Naive thymus-derived CD4-positive, alpha-beta T cell (primary cell): ENCODE measurements around the gene LRP2. TPM values are rescaled to one million over a fixed set of nuclear protein-coding genes. Genes with fewer than 3 reads are reported as not detected.
A peak's percentile ranks its signal among the peaks of the same experiment; 100 is the strongest.
"Not testable (repeated sequence)": the region's sequence is repeated elsewhere in the genome, so short reads cannot be mapped to it uniquely, and the experiment has no call there.

Experiments used
- ATAC-seq: fragments of 150-1000 bp; cut with Tn5 transposase; 2 replicates; pipeline ENCODE4 v1.10.0; 2021; ENCODE audit warnings: mild to moderate bottlenecking, moderate library complexity
- CTCF ChIA-PET: fragments of 350-600 bp; sonication (Branson Sonifier 250); formaldehyde crosslinking; loops from one replicate; lab custom pipeline; 2021; ENCODE audit warnings: antibody characterized with exemption; lab: Charles Lee
- POLR2A ChIA-PET: fragments of 350-600 bp; sonication (Branson Sonifier 250); formaldehyde crosslinking; loops from one replicate; lab custom pipeline; 2021; ENCODE audit warnings: antibody characterized with exemption, inconsistent platforms; lab: Charles Lee
- DNase-seq, 9 donors: peaks; one replicate each; pipeline versions ENCODE4 v3.0.0 to v3.0.0-alpha.2; 2020 to 2022; ENCODE audit warnings: mixed read lengths in 1 of 9
- H3K27ac ChIP-seq: one replicate; pipeline ENCODE4 v1.7.0; 2013; ENCODE audit warnings: mild to moderate bottlenecking, low read depth, low read length, moderate library complexity
- H3K27me3 ChIP-seq, 2 donors: one replicate each; pipeline ENCODE4 v1.7.0; 2013; ENCODE audit warnings: low read length in 2 of 2, mild to moderate bottlenecking in 2 of 2, moderate library complexity in 2 of 2; ENCODE audit not compliant: control insufficient read depth in 2 of 2, insufficient read depth in 2 of 2
- H3K36me3 ChIP-seq, 3 experiments: 1 replicate in 2 of 3; 2 replicates in 1 of 3; pipeline ENCODE4 v1.7.0; 2013; ENCODE audit warnings: low read length in 3 of 3, mild to moderate bottlenecking in 3 of 3, moderate library complexity in 1 of 3; ENCODE audit not compliant: insufficient read depth in 3 of 3, control insufficient read depth in 2 of 3
- H3K4me1 ChIP-seq, 2 donors: one replicate each; pipeline ENCODE4 v1.7.0; 2013; ENCODE audit warnings: low read length in 2 of 2, mild to moderate bottlenecking in 2 of 2, moderate library complexity in 1 of 2; ENCODE audit not compliant: control insufficient read depth in 2 of 2, insufficient read depth in 2 of 2
- H3K4me3 ChIP-seq: 2 replicates; pipeline ENCODE4 v1.7.0; 2013; ENCODE audit warnings: mild to moderate bottlenecking, low read length
- H3K9me3 ChIP-seq, 3 experiments: 1 replicate in 2 of 3; 2 replicates in 1 of 3; pipeline ENCODE4 v1.7.0; 2013; ENCODE audit warnings: low read length in 3 of 3; ENCODE audit not compliant: control insufficient read depth in 2 of 3
- H3K27ac Mint-ChIP-seq, 9 donors: one replicate each; pipeline ENCODE4 v1.8.0; 2020 to 2022; ENCODE audit warnings: mixed read lengths in 9 of 9, mild to moderate bottlenecking in 8 of 9, moderate library complexity in 5 of 9, inconsistent platforms in 2 of 9
- H3K27me3 Mint-ChIP-seq, 5 donors: one replicate each; pipeline ENCODE4 v1.8.0; 2021 to 2022; ENCODE audit warnings: mixed read lengths in 5 of 5, mild to moderate bottlenecking in 1 of 5
- H3K36me3 Mint-ChIP-seq, 5 donors: one replicate each; pipeline ENCODE4 v1.8.0; 2020 to 2022; ENCODE audit warnings: mixed read lengths in 5 of 5, mild to moderate bottlenecking in 3 of 5, inconsistent platforms in 1 of 5
- H3K4me1 Mint-ChIP-seq, 7 donors: one replicate each; pipeline ENCODE4 v1.8.0; 2020 to 2022; ENCODE audit warnings: mixed read lengths in 7 of 7, mild to moderate bottlenecking in 3 of 7, inconsistent platforms in 1 of 7
- H3K4me3 Mint-ChIP-seq, 10 donors: one replicate each; pipeline ENCODE4 v1.8.0; 2020 to 2022; ENCODE audit warnings: mild to moderate bottlenecking in 10 of 10, mixed read lengths in 10 of 10, moderate library complexity in 6 of 10, inconsistent platforms in 2 of 10
- H3K9me3 Mint-ChIP-seq, 11 donors: one replicate each; pipeline ENCODE4 v1.8.0; 2020 to 2022; ENCODE audit warnings: mixed read lengths in 11 of 11, mild to moderate bottlenecking in 4 of 11, inconsistent platforms in 1 of 11, moderate library complexity in 1 of 11
- intact Hi-C, 2 donors: fragments of 100-400 bp; cut with micrococcal nuclease; formaldehyde crosslinking; loops; one replicate each; pipeline ENCODE4 v1.15.1; 2023
- polyA plus RNA-seq, 2 donors: library from polyadenylated mRNA; unstranded; fragments of 300-500 nt; fragmentation: Illumina TruSeq; gene quantifications; one replicate each; pipeline ENCODE4 v1.2.3, GENCODE V29; 2021
- total RNA-seq, 6 experiments: library from RNA in 5 of 6; stranded (reverse) in 5 of 6; gene quantifications; 1 replicate in 5 of 6; 2 replicates in 1 of 6; pipeline ENCODE4 v1.2.3 and lab custom pipeline; 2021 to 2026

The LRP2 gene
- total RNA-seq (under 1 TPM in 1 of 5 experiments, not detected in 4; 0.15 TPM), polyA plus RNA-seq (not detected), total RNA-seq (lab: John Stamatoyannopoulos, UW) (not detected)

DNA sequence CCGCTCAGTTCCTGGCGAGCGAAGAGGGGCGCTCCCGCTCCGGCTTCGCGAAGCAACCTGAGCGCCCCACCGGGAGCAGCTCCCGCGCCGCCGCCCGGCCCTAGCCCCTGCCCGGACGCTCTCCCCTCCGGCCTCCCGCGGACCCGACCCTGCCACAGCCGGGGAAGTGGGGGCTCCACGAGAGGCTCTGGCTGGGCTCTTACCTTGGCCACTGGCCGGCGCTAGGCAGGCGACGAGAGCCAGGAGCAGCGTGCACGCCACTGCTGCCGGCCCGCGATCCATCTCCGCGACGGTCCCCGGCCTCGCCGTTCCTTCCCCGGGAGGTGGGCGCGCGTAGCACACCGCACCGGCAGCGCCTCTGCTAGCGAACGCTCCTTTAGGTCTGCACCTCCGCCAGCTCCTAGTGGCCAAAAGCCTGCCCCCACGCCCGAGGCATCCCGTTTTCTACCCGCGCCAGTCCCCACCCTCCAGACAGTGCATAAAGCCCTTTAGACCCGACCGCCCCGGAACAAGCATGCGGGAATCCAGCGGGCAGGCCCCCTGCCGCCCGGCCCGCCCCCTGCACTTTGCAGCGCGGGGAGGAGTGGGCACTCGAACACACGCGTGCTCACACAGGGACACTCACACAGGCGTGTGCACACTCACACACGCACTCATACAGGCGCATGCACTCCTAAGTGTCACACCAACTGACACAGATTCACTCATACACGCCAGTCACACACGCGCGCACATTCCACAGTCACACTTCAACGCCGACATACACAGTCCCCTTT lies at the start of gene LRP2:
Gene LRP2, minus strand, starts transcription at position 417 of the 776 bp plus-strand sequence. Its CDS starts 135 bp downstream, at position 282.
- peak within 1 kb of the TSS; percentile 87 to 98 (median 94) for H3K4me3 Mint-ChIP-seq
- H3K27ac Mint-ChIP-seq, result peak within 1 kb of the TSS in 4 of 9 donors; percentile 5 to 54 (median 30)
- Histone ChIP-seq H3K27ac (no peak within 1 kb of the TSS), H3K36me3 (no peaks in the 10 kb centered on the region), H3K27me3 (peaks cover 4 to 15% of the 10 kb centered on the region in 2 donors), H3K4me1 (peaks cover 11 to 18% of the 10 kb centered on the region in 2 donors), H3K9me3 (no peaks in the 10 kb centered on the region), H3K4me3 (peak within 1 kb of the TSS; percentile 89)
- intact Hi-C loops, result loop anchor here (2.0 to 10.0 kb wide), 9 partner anchors 100 to 1118 kb away; partner anchors contain the start of genes METTL5 (in 2 of the 2), UBR3 (in 2 of the 2), BBS5 (in 1 of the 2) and CERS6 (in 1 of the 2)
- H3K36me3 Mint-ChIP-seq, result peaks cover 0 to 3% (median 0%) of the 10 kb centered on the region in 5 donors
- H3K27me3 Mint-ChIP-seq, result peaks cover 43 to 65% (median 53%) of the 10 kb centered on the region in 5 donors
- H3K9me3 Mint-ChIP-seq, result peaks cover 0 to 4% (median 0%) of the 10 kb centered on the region in 11 donors
- ChIA-PET CTCF (no interaction called here), POLR2A (no interaction called here)
- peak in 8 of 9 donors; percentile 9 to 43 (median 27) for DNase-seq
- peaks cover 17 to 37% (median 29%) of the 10 kb centered on the region in 7 donors for H3K4me1 Mint-ChIP-seq
- peak; percentile 35 for ATAC-seq

GRCh38 chr2:169406891-169407290 lies 44.6 kb upstream of the LRP2 start:
- DNase-seq (no peak), ATAC-seq (no peak)
- ChIA-PET POLR2A (no interaction called here), CTCF (no interaction called here)
- H3K9me3 ChIP-seq, result no peaks in the 10 kb centered on the region
- H3K9me3 Mint-ChIP-seq, result peaks cover 0 to 5% (median 1%) of the 10 kb centered on the region in 11 donors
- H3K27ac ChIP-seq, result no peak overlapping the region
- no peaks in the 10 kb centered on the region for H3K36me3 ChIP-seq
- H3K27me3 ChIP-seq, result no peaks in the 10 kb centered on the region
- no peaks in the 10 kb centered on the region for H3K4me1 ChIP-seq
- H3K4me1 Mint-ChIP-seq, result no peaks in the 10 kb centered on the region
- intact Hi-C loops, result no loop called here
- H3K27ac Mint-ChIP-seq, result no peak overlapping the region
- H3K36me3 Mint-ChIP-seq, result no peaks in the 10 kb centered on the region
- H3K27me3 Mint-ChIP-seq, result peaks cover 0 to 18% (median 10%) of the 10 kb centered on the region in 5 donors
- no peak overlapping the region for H3K4me3 Mint-ChIP-seq
- no peak overlapping the region for H3K4me3 ChIP-seq

DNA sequence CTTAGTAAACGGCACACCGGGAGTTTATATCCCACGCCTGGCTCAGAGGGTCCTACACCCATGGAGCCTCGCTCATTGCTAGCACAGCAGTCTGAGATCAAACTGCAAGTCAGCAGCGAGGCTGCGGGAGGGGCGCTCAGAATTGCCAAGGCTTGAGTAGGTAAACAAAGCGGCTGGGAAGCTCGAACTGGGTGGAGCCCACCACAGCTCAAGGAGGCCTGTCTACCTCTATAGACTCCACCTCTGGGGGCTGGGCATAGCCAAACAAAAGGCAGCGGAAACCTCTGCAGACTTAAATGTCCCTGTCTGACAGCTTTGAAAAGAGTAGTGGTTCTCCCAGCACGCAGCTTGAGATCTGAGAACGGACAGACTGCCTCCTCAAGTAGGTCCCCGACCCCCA lies 37.2 kb upstream of the LRP2 start:
- H3K36me3 ChIP-seq, DNase-seq, ATAC-seq, H3K9me3 ChIP-seq, H3K4me1 ChIP-seq, H3K4me3 Mint-ChIP-seq, H3K27ac Mint-ChIP-seq, H3K27ac ChIP-seq, H3K36me3 Mint-ChIP-seq, H3K27me3 ChIP-seq, H3K4me1 Mint-ChIP-seq, H3K9me3 Mint-ChIP-seq, H3K4me3 ChIP-seq, CTCF ChIA-PET, POLR2A ChIA-PET: not testable (repeated sequence)
- H3K27me3 Mint-ChIP-seq, result peaks cover 10 to 22% (median 18%) of the 10 kb centered on the region in 5 donors
- intact Hi-C loops, result loop anchor here in 1 of 2 donors (5.0 kb wide), 1 partner anchor 437 kb away; no protein-coding TSS in a partner anchor

DNA sequence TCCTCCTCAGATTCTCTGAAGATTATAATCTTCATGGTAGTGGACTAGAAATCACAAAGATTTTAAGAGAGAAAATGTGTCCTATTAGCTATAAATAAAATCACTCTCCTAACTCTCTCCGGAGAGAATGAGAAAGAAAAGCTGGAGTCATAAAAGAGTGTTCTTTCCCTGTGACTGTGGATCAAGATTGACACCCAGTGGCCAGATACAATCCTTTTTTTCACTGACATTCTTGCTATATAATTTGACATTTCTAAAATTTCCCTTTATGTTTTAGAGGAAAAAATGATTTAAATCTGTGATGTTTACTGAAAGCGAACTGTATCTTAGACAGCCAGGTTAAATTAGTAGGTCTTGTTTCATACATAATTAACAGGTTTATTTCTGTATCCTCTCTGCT lies 35.4 kb upstream of the LRP2 start:
- Histone ChIP-seq H3K4me3 (no peak overlapping the region), H3K36me3 (no peaks in the 10 kb centered on the region), H3K27me3 (no peaks in the 10 kb centered on the region), H3K4me1 (no peaks in the 10 kb centered on the region), H3K27ac (no peak overlapping the region), H3K9me3 (no peaks in the 10 kb centered on the region)
- ChIA-PET POLR2A (no interaction called here), CTCF (no interaction called here)
- intact Hi-C loops, result loop anchor here in 1 of 2 donors (5.0 kb wide), 1 partner anchor 435 kb away; no protein-coding TSS in a partner anchor
- ATAC-seq (no peak), DNase-seq (no peak)
- H3K4me1 Mint-ChIP-seq, result peaks cover 0 to 3% (median 0%) of the 10 kb centered on the region in 7 donors
- peaks cover 17 to 27% (median 20%) of the 10 kb centered on the region in 5 donors for H3K27me3 Mint-ChIP-seq
- no peak overlapping the region for H3K27ac Mint-ChIP-seq
- no peak overlapping the region for H3K4me3 Mint-ChIP-seq
- no peaks in the 10 kb centered on the region for H3K36me3 Mint-ChIP-seq
- H3K9me3 Mint-ChIP-seq, result peaks cover 0 to 3% (median 0%) of the 10 kb centered on the region in 11 donors

GRCh38 chr2:169395821-169396374 lies 33.6 kb upstream of the LRP2 start:
- ATAC-seq (no peak), DNase-seq (no peak)
- Histone ChIP-seq H3K4me3 (no peak overlapping the region), H3K27ac (no peak overlapping the region), H3K9me3 (no peaks in the 10 kb centered on the region), H3K27me3 (no peaks in the 10 kb centered on the region), H3K36me3 (no peaks in the 10 kb centered on the region), H3K4me1 (no peaks in the 10 kb centered on the region)
- no peak overlapping the region for H3K4me3 Mint-ChIP-seq
- H3K27me3 Mint-ChIP-seq, result peaks cover 17 to 31% (median 22%) of the 10 kb centered on the region in 5 donors
- no peak overlapping the region for H3K27ac Mint-ChIP-seq
- POLR2A ChIA-PET, result no interaction called here
- peaks cover 0 to 3% (median 0%) of the 10 kb centered on the region in 11 donors for H3K9me3 Mint-ChIP-seq
- no peaks in the 10 kb centered on the region for H3K36me3 Mint-ChIP-seq
- peaks cover 0 to 3% (median 0%) of the 10 kb centered on the region in 7 donors for H3K4me1 Mint-ChIP-seq
- intact Hi-C loops, result loop anchor here in 1 of 2 donors (5.0 kb wide), 1 partner anchor 434 kb away; no protein-coding TSS in a partner anchor
- CTCF ChIA-PET, result no interaction called here

GRCh38 chr2:169393068-169393590 lies 30.8 kb upstream of the LRP2 start:
- Mint-ChIP-seq H3K4me1 (peaks cover 0 to 3% (median 0%) of the 10 kb centered on the region in 7 donors), H3K36me3 (no peaks in the 10 kb centered on the region), H3K27ac (no peak overlapping the region), H3K9me3 (no peaks in the 10 kb centered on the region), H3K4me3 (no peak overlapping the region), H3K27me3 (peaks cover 16 to 27% (median 23%) of the 10 kb centered on the region in 5 donors)
- Histone ChIP-seq H3K36me3 (no peaks in the 10 kb centered on the region), H3K9me3 (no peaks in the 10 kb centered on the region), H3K27me3 (no peaks in the 10 kb centered on the region), H3K4me3 (no peak overlapping the region), H3K27ac (no peak overlapping the region), H3K4me1 (no peaks in the 10 kb centered on the region)
- DNase-seq (no peak), ATAC-seq (no peak)
- intact Hi-C loops, result no loop called here
- ChIA-PET CTCF (no interaction called here), POLR2A (no interaction called here)
